ENCODE data around the gene SLC47A1.

SLC47A1 gene

DNA sequence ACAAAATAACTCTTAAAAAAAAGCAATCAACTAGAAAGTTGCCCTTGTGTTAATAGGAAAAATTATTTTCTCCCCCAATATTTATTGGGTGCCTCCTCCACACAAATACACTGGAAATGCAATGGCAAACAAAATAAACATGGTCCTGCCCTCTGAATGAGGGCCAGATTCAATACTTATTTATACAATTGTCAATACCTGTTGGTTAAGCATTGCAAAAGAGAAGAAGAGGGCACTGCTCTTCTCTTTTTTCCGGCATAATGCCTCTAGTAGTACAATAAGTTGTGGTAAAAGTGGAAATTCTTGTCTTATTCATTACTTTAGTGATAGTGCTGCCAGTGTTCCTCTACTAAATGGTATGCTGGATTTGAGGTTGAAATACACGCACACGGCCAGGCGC is 92.4 kb downstream of the SLC47A1 start:
- Histone ChIP-seq H3K27ac (ENCODE audit: low read depth in 2 of 2, low read length in 2 of 2) (no peak overlapping the region), H3K4me1 (ENCODE audit: control insufficient read depth in 2 of 2, insufficient read depth in 2 of 2, low read length in 2 of 2) (no peaks in the 10 kb centered on the region), H3K27me3 (ENCODE audit: control insufficient read depth in 2 of 2, insufficient read depth in 2 of 2, low read length in 2 of 2) (no peaks in the 10 kb centered on the region), H3K9ac (ENCODE audit: low read depth in 1 of 2, low read length in 2 of 2) (no peak overlapping the region), H3K36me3 (ENCODE audit: control insufficient read depth in 2 of 2, insufficient read depth in 2 of 2, low read length in 2 of 2) (no peaks in the 10 kb centered on the region), H3K9me3 (ENCODE audit: control insufficient read depth in 2 of 2, low read length in 2 of 2) (no peaks in the 10 kb centered on the region), H3K4me3 (ENCODE audit: low read length in 2 of 2) (no peak overlapping the region)

Measured in mucosa of rectum (tissue), 2 donors.